22Rv1 (cell line): ENCODE results near the gene CRB1.

Experiments used
- ZFX ChIP-seq: fragments of 450-650 bp; IDR thresholded peaks from 2 replicates; pipeline ENCODE4 v1.6.1; 2017; ENCODE audit warnings: antibody characterized with exemption, borderline replicate concordance
- TF ChIP-seq, protein P1 (sequence below): fragments of 450-650 bp; IDR thresholded peaks from 2 replicates; pipeline ENCODE4 v1.5.1; 2017; ENCODE audit warnings: mild to moderate bottlenecking

DNA sequence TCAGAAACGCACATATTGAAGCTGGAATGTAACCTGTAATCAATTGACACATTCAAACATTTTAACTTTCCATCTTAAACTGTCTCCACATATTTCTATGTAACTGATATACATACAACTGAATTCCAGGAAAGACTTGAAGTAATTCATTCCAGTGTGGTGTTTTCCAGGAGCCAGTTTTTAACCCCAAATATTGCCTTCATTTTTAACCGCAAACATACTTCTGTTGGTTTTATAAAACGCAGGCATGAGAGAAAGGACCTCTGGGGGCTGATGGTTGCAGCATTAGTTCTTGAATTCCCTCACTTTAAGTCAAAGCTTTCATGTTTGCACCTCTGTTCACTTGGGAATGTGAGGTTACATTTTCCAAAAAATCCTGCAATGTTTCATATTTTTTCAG is 204.1 kb downstream of the CRB1 start:
- TF ChIP-seq, protein P1, sequence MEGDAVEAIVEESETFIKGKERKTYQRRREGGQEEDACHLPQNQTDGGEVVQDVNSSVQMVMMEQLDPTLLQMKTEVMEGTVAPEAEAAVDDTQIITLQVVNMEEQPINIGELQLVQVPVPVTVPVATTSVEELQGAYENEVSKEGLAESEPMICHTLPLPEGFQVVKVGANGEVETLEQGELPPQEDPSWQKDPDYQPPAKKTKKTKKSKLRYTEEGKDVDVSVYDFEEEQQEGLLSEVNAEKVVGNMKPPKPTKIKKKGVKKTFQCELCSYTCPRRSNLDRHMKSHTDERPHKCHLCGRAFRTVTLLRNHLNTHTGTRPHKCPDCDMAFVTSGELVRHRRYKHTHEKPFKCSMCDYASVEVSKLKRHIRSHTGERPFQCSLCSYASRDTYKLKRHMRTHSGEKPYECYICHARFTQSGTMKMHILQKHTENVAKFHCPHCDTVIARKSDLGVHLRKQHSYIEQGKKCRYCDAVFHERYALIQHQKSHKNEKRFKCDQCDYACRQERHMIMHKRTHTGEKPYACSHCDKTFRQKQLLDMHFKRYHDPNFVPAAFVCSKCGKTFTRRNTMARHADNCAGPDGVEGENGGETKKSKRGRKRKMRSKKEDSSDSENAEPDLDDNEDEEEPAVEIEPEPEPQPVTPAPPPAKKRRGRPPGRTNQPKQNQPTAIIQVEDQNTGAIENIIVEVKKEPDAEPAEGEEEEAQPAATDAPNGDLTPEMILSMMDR = no peak
- TF ChIP-seq ZFX = no peak
